ENCODE data around the gene HSP90B1. TPM values are rescaled to one million over a fixed set of nuclear protein-coding genes. Genes with fewer than 3 reads are reported as not detected.

Gene HSP90B1
- total and polyA plus RNA-seq, 10 of the 15 experiments (the other 5 are each of a cell fraction or from before 2014, with no cell fraction given), result 254 to 968 (median 560) TPM

DNA sequence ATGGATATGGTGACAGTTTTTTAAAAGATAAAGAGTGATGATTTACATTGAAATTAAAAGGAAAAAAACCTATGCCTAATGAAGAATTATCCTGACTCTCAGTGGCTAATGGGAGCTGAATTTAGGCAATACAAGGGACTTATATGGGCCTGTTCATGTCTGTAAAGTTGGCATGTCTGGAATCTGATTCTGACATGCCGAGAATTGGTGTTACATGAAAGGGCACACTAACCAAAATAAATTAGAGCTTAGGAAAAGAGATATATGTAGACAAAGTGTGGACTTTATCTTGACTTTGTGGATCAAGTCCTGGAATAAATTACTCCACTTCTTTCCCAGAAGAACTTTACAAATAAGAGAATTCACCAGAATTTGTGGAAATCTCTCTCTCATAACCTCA lies 36.5 kb downstream of the HSP90B1 start:
- FAIRE-seq (no peak), ATAC-seq (no peak), DNase-seq (ENCODE audit: low read depth, low spot score) (no peak)
- 0% methylated on average over 1 of the region's 1 CpG for WGBS (ENCODE audit: insufficient coverage, insufficient replicate concordance, low lambda C conversion rate, missing lambda C conversion rate)
- Histone ChIP-seq H3K4me2 (ENCODE audit: control insufficient read depth, insufficient read depth) (peak overlapping the region; percentile 60), H3K4me3 (peak overlapping the region; percentile 92), H3K79me2 (ENCODE audit: control insufficient read depth, insufficient read depth, low read length) (peaks cover 77% of the 10 kb centered on the region), H3K27me3 (replicated peaks in 1 of 2; ENCODE audit: control insufficient read depth in 2 of 2, insufficient read depth in 2 of 2, low read length in 1 of 2) (no peaks in the 10 kb centered on the region), H3K9me3 (replicated peaks; ENCODE audit: control insufficient read depth, insufficient read depth, low read length) (no peaks in the 10 kb centered on the region), H3K36me3 (ENCODE audit: control insufficient read depth in 2 of 2, insufficient read depth in 2 of 2, low read length in 1 of 2) (peaks cover 0 to 8% of the 10 kb centered on the region in 2 experiments; a peak in 2 of 4 replicates), H2AFZ (ENCODE audit: control insufficient read depth, low read depth, low read length) (no peak overlapping the region), H3K4me1 (ENCODE audit: control insufficient read depth, insufficient read depth, low read length) (peaks cover 10% of the 10 kb centered on the region), H3K9ac (ENCODE audit: control insufficient read depth, insufficient read depth, low read length) (peak overlapping the region; percentile 80), H4K20me1 (ENCODE audit: control insufficient read depth, insufficient read depth) (no peaks in the 10 kb centered on the region), H3K27ac (ENCODE audit: control insufficient read depth, insufficient read depth) (peak overlapping the region; percentile 79; the same call in 1 of the 2 replicates)
- intact Hi-C loops (cut with micrococcal nuclease; ENCODE audit: unreplicated experiment) (loop anchor here (5.0 to 10.0 kb wide), 3 partner anchors 84 to 318 kb away; no protein-coding TSS in a partner anchor), in situ Hi-C loops (cut with MboI) (no loop called here)
- ChIA-PET POLR2A (interaction anchor here (0.9 to 4.9 kb wide), 6 partner anchors 8 to 322 kb away, joined by 3 to 52 read pairs (median 4); partner anchors contain the start of gene HSP90B1), SMC1A (ENCODE audit: uncharacterized antibody, unreplicated experiment) (interaction anchor here (0.6 to 6.6 kb wide), 13 partner anchors 12 to 785 kb away, joined by 3 to 67 read pairs (median 4); partner anchors contain the start of genes HCFC2 and HSP90B1), CTCF (interaction anchor here (1.8 to 5.6 kb wide), 4 partner anchors 11 to 144 kb away, joined by 5 to 33 read pairs (median 15); a partner anchor contains a TSS), RAD21 (ENCODE audit: unreplicated experiment) (interaction anchor here (0.7 to 4.9 kb wide), 10 partner anchors 10 to 133 kb away, joined by 3 to 34 read pairs (median 4); a partner anchor contains a TSS)
- no TSS peak for BruUV-seq (replicated peaks)
- no peak for TF ChIP-seq YY1 (IDR thresholded peaks at IDR 0.05; ENCODE audit: low read depth, low read length)
- TF ChIP-seq NBN (IDR thresholded peaks at IDR 0.05), result no peak
- no peak for TF ChIP-seq NFIC (IDR thresholded peaks at IDR 0.05; ENCODE audit: low read depth, low read length)
- no peak for TF ChIP-seq MAX (IDR thresholded peaks at IDR 0.05; ENCODE audit: low read depth, low read length)
- TF ChIP-seq HSF1 (IDR thresholded peaks at IDR 0.05; ENCODE audit: low read depth, low read length), result no peak
